Uterus (tissue), 4 donors: Measurements from ENCODE around the gene PRDX1. TPM values are rescaled to one million over a fixed set of nuclear protein-coding genes. Genes with fewer than 3 reads are reported as not detected.

Source experiments
- DNase-seq, 2 donors: peaks; one replicate each; pipeline ENCODE4 v3.0.0-alpha.2; 2019 to 2020
- H3K27ac ChIP-seq, 2 donors: fragments of 200-600 bp; sonication (generic); 1 replicate in 1 of 2; 2 replicates in 1 of 2; pipeline ENCODE4 v1.5.1; 2016 to 2018
- H3K27me3 ChIP-seq, 2 donors: fragments of 200-600 bp; sonication (generic); one replicate each; pipeline ENCODE4 v1.5.1; 2018 to 2019; ENCODE audit warnings: control low read depth in 1 of 2
- H3K36me3 ChIP-seq, 2 donors: fragments of 200-600 bp; sonication (generic); one replicate each; pipeline ENCODE4 v1.5.1; 2019; ENCODE audit warnings: control low read depth in 1 of 2
- H3K4me1 ChIP-seq, 2 donors: fragments of 200-600 bp; sonication (generic); one replicate each; pipeline ENCODE4 v1.5.1; 2018 to 2019; ENCODE audit warnings: control low read depth in 1 of 2
- H3K4me3 ChIP-seq, 2 donors: fragments of 200-600 bp; sonication (generic); 1 replicate in 1 of 2; 2 replicates in 1 of 2; pipeline ENCODE4 v1.5.1; 2018 to 2019; ENCODE audit warnings: mild to moderate bottlenecking in 1 of 2
- H3K9me3 ChIP-seq, 2 donors: fragments of 200-600 bp; sonication (generic); one replicate each; pipeline ENCODE4 v1.5.1; 2019; ENCODE audit warnings: control low read depth in 1 of 2
- POLR2A ChIP-seq, 2 donors: fragments of 450-650 bp; IDR thresholded peaks; one replicate each; pipeline ENCODE4 v1.6.1; 2016; ENCODE audit warnings: antibody characterized with exemption in 2 of 2, mild to moderate bottlenecking in 1 of 2, moderate library complexity in 1 of 2
- intact Hi-C: fragments of 100-400 bp; cut with DNase I; formaldehyde crosslinking; loops from one replicate; pipeline ENCODE4 v1.15.1; 2023; ENCODE audit warnings: low total_unique reads
- total RNA-seq, 4 donors: library from RNA; depleted of rRNA in 3 of 4; stranded (reverse); fragments of >200 nt in 3 of 4; gene quantifications; one replicate each; pipeline versions ENCODE4 v1.1.0 to v1.2.4, GENCODE V29; 2014 to 2023
- TF ChIP-seq, protein P1 (sequence below), 4 experiments: fragments of 200-600 bp in 2 of 4; fragments of 450-650 bp in 2 of 4; sonication (generic) in 2 of 4; IDR thresholded peaks; one replicate each; pipeline ENCODE4 v1.5.1; 2016 to 2019; ENCODE audit warnings: antibody characterized with exemption in 4 of 4, mild to moderate bottlenecking in 2 of 4, moderate library complexity in 1 of 4
- donor health status: DM: yes; HTN: yes; CAD: no.

Gene PRDX1
- total RNA-seq, 4 donors from 2014 or later, result 189 to 253 (median 202) TPM

DNA sequence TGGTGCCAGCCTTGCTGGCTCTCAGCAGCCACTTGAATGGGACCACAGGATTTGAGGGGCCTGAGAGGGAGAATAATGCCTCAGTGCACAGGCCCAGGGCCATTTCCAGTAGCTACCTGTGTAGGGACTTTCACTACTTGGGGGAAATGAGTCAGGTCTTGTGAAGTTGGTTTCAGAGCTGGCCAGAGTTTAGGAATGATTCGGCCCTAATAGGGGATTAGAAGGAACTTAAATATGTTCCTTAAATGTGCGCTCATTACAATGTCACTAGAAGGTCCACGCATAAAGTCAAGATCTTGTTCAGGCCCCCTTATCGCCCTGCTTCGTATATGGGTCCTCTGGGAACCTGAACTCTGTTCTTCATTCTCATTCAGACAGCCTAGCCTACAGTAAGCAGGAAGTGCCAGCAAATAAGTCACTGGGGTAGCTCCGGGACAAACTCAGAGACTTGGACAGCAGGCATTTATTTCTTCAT lies 23.4 kb upstream of the PRDX1 start:
- Histone ChIP-seq H3K4me3 (no peak overlapping the region), H3K36me3 (no peaks in the 10 kb centered on the region), H3K27me3 (no peaks in the 10 kb centered on the region), H3K9me3 (no peaks in the 10 kb centered on the region), H3K4me1 (no peaks in the 10 kb centered on the region), H3K27ac (no peak overlapping the region)
- intact Hi-C loops, result no loop called here
- no peak for DNase-seq
- TF ChIP-seq, protein P1, sequence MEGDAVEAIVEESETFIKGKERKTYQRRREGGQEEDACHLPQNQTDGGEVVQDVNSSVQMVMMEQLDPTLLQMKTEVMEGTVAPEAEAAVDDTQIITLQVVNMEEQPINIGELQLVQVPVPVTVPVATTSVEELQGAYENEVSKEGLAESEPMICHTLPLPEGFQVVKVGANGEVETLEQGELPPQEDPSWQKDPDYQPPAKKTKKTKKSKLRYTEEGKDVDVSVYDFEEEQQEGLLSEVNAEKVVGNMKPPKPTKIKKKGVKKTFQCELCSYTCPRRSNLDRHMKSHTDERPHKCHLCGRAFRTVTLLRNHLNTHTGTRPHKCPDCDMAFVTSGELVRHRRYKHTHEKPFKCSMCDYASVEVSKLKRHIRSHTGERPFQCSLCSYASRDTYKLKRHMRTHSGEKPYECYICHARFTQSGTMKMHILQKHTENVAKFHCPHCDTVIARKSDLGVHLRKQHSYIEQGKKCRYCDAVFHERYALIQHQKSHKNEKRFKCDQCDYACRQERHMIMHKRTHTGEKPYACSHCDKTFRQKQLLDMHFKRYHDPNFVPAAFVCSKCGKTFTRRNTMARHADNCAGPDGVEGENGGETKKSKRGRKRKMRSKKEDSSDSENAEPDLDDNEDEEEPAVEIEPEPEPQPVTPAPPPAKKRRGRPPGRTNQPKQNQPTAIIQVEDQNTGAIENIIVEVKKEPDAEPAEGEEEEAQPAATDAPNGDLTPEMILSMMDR (IDR thresholded peaks at IDR 0.05), result no peak
- TF ChIP-seq POLR2A (IDR thresholded peaks at IDR 0.05), result no peak

DNA sequence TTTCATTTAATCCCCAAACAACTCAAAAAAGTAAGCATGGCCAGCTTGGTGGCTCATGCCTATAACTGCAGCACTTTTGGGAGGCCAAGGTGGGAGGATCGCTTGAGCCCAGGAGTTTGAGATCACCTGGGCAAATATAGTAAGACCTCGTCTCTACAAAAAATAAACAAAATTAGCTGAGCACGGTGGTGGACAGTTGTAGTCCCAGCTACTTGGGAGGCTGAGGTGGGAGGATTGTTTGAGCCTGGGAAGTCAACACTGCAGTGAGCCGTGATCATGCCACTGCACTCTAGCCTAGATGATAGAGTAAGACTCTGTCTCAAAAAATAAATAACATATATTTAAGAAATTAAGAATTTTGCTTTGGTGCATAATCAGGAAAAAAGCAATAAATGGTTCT lies 22.8 kb upstream of the PRDX1 start:
- Histone ChIP-seq H3K27ac (no peak overlapping the region), H3K4me1 (no peaks in the 10 kb centered on the region), H3K36me3 (no peaks in the 10 kb centered on the region), H3K27me3 (no peaks in the 10 kb centered on the region), H3K9me3 (no peaks in the 10 kb centered on the region), H3K4me3 (no peak overlapping the region)
- DNase-seq, result no peak
- intact Hi-C loops, result no loop called here
- TF ChIP-seq, protein P1 (IDR thresholded peaks at IDR 0.05), result no peak
- no peak for TF ChIP-seq POLR2A (IDR thresholded peaks at IDR 0.05)

DNA sequence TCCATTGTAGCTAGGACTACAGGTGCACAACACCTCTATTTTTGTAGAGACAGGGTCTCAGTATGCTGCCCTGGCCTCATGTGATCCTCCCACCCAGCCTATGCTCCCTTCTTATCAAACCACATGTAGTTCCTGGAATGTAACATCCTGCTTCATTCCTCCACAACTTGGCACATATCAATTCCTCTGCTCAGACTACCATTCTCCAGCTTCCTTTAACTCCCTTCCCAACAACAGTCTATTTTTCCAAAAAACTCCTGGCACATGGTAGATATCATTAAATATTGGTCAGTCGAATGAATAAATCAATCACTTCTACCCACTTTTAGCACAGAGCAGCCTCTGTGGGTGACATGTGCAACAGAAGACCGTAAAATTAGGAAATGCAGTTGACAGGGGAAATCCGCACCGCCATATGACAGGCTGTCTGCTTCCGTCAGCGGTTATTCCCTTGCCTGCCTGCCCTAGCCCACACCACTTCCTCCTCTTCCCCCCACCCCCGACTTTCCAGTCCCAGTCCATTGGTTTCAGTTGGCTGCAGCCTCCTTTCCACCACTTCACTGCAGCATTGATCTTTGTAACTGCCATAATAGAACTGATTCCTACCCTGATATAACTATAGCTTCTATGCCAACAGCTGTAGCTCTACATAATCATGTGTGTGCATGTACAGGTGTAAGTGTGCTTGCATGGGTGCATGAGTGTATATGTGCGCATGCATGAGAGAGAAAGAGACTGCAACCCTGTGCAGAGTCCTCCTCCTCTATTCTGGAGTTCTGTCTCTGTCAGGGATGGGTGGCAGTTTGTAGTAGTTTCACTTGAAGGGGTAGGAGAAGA lies 22.1 kb upstream of the PRDX1 start:
- intact Hi-C loops, result no loop called here
- no peak for DNase-seq
- H3K27me3 ChIP-seq, result no peaks in the 10 kb centered on the region
- H3K4me3 ChIP-seq, result no peak overlapping the region
- TF ChIP-seq, protein P1 (IDR thresholded peaks at IDR 0.05), result no peak
- no peak for TF ChIP-seq POLR2A (IDR thresholded peaks at IDR 0.05)
- no peaks in the 10 kb centered on the region for H3K36me3 ChIP-seq
- no peaks in the 10 kb centered on the region for H3K9me3 ChIP-seq
- no peaks in the 10 kb centered on the region for H3K4me1 ChIP-seq
- no peak overlapping the region for H3K27ac ChIP-seq

DNA sequence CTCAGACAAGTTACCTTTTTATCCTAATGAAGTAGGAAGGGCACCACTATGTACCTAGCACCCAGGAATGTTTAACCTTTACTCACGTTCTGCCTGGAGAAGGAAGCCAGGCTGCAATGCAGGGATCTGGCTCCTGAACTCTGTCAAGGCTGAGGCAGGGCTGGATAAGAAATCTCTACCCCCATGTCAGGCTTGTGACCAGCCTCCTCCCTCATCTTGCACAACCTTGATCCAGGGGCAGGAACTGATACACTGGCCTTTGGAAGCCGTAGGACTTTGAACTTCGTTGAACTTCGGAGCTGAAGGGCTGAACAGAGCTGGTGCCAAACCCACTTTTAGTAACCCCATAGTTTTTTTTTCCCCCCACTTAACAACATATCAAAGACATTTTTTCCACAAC lies 20.9 kb upstream of the PRDX1 start:
- DNase-seq, result no peak
- no peak overlapping the region for H3K4me3 ChIP-seq
- no peak for TF ChIP-seq POLR2A (IDR thresholded peaks at IDR 0.05)
- TF ChIP-seq, protein P1 (IDR thresholded peaks at IDR 0.05), result no peak

DNA sequence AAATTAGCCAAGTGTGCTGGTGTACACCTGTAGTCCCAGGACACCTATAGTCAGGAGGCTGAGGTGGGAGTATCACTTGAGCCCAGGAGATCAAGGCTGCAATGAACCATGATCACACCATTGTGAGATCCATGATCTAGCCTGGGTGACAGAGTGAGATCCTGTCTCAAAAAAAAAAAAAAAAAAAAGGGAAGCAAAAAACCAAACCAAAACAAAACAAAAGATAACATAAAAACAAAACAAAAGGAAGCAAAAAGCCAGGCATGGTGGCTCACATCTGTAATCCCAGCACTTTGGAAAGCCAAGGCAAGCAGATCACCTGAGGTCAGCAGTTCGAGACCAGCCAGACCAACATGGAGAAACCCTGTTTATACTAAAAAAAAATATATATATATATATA lies 19.5 kb upstream of the PRDX1 start:
- TF ChIP-seq, protein P1 (IDR thresholded peaks at IDR 0.05), result no peak
- no peak for TF ChIP-seq POLR2A (IDR thresholded peaks at IDR 0.05)
- no peaks in the 10 kb centered on the region for H3K9me3 ChIP-seq
- no peaks in the 10 kb centered on the region for H3K27me3 ChIP-seq
- intact Hi-C loops, result no loop called here
- H3K4me1 ChIP-seq, result no peaks in the 10 kb centered on the region
- H3K27ac ChIP-seq, result no peak overlapping the region
- no peak overlapping the region for H3K4me3 ChIP-seq
- H3K36me3 ChIP-seq, result no peaks in the 10 kb centered on the region
- no peak for DNase-seq

More for the DNA sequence above, 20.9 kb upstream of the PRDX1 start:
- Histone ChIP-seq H3K27me3 (no peaks in the 10 kb centered on the region), H3K27ac (no peak overlapping the region), H3K9me3 (no peaks in the 10 kb centered on the region), H3K4me1 (no peaks in the 10 kb centered on the region), H3K36me3 (no peaks in the 10 kb centered on the region)
- intact Hi-C loops, result no loop called here
